ENCODE measurements around the gene GUCY1A2. TPM values are rescaled to one million over a fixed set of nuclear protein-coding genes. Genes with fewer than 3 reads are reported as not detected.

GUCY1A2 gene
- total RNA-seq, 1 experiment from 2014 or later, result not detected

DNA sequence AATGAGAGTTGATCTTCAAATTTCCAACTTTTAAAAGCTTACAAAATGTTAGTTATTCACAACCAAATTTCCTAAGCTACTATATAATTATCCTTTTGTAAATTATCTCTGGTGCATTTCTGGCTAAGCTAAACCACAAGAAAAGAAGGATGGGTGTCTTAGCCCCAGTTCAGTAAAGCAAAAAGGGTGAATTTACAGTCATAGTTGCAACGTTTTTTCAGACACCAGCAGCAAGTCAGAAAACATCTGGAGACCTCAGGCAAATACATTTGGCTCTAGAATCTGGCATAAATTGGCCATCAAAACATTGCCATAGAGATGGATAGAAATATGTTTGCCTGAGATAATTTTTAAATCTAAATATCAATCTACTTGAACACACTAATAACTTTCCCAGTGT is 257.0 kb downstream of the GUCY1A2 start:
- Mint-ChIP-seq H3K4me3 (ENCODE audit: unreplicated experiment) (no peak overlapping the region), H3K27ac (ENCODE audit: unreplicated experiment) (no peak overlapping the region), H3K27me3 (ENCODE audit: insufficient read depth, unreplicated experiment) (no peaks in the 10 kb centered on the region), H3K36me3 (ENCODE audit: insufficient read depth, unreplicated experiment) (no peaks in the 10 kb centered on the region), H3K4me1 (ENCODE audit: low read depth, unreplicated experiment) (peaks cover 7% of the 10 kb centered on the region), H3K9me3 (ENCODE audit: unreplicated experiment) (peaks cover 12% of the 10 kb centered on the region)
- Histone ChIP-seq H3K4me1 (peaks cover 3% of the 10 kb centered on the region; the same call in 1 of the 2 replicates), H3K9me3 (peaks cover 5% of the 10 kb centered on the region; the same call in 1 of the 2 replicates), H3K36me3 (ENCODE audit: control insufficient read depth, insufficient read depth, low read length) (no peaks in the 10 kb centered on the region), H3K4me3 (ENCODE audit: low read depth, low read length) (no peak overlapping the region), H3K27me3 (replicated peaks; ENCODE audit: control insufficient read depth, insufficient read depth, low read length) (no peaks in the 10 kb centered on the region)
- intact Hi-C loops (cut with micrococcal nuclease; ENCODE audit: unreplicated experiment), result no loop called here
- TF ChIP-seq, protein P1, sequence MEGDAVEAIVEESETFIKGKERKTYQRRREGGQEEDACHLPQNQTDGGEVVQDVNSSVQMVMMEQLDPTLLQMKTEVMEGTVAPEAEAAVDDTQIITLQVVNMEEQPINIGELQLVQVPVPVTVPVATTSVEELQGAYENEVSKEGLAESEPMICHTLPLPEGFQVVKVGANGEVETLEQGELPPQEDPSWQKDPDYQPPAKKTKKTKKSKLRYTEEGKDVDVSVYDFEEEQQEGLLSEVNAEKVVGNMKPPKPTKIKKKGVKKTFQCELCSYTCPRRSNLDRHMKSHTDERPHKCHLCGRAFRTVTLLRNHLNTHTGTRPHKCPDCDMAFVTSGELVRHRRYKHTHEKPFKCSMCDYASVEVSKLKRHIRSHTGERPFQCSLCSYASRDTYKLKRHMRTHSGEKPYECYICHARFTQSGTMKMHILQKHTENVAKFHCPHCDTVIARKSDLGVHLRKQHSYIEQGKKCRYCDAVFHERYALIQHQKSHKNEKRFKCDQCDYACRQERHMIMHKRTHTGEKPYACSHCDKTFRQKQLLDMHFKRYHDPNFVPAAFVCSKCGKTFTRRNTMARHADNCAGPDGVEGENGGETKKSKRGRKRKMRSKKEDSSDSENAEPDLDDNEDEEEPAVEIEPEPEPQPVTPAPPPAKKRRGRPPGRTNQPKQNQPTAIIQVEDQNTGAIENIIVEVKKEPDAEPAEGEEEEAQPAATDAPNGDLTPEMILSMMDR (IDR thresholded peaks at IDR 0.05; ENCODE audit: insufficient read depth in 1 of 2, low read depth in 1 of 2, low read length in 1 of 2, severe bottlenecking in 1 of 2, unreplicated experiment in 1 of 2), result no peak
- DNase-seq, result no peak
- CTCF ChIA-PET, result no interaction called here
- POLR2A ChIA-PET, result no interaction called here
- BruUV-seq (replicated peaks), result no TSS peak

DNA sequence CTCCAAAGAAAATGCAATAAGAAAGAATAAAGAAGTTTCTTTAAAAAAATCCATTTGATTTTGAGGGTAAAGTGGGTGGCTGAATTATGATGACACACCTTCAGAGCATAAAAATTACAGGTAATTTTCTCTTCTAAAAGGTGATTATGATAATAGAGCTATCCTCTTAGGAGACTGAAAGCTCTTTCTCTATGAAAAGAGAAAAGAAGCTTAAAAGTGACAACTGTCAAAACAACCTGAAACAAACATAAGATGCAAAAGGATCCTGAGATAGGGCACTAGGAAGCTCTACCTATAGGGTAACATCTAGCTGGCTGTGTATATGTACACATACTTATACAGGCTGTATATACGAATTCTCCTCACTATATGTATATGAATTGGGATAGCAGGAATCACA is 270.2 kb downstream of the GUCY1A2 start:
- TF ChIP-seq, protein P1 (IDR thresholded peaks at IDR 0.05; ENCODE audit: insufficient read depth in 1 of 2, low read depth in 1 of 2, low read length in 1 of 2, severe bottlenecking in 1 of 2, unreplicated experiment in 1 of 2), result no peak
- Mint-ChIP-seq H3K9me3 (ENCODE audit: unreplicated experiment) (no peaks in the 10 kb centered on the region), H3K36me3 (ENCODE audit: insufficient read depth, unreplicated experiment) (no peaks in the 10 kb centered on the region), H3K4me3 (ENCODE audit: unreplicated experiment) (no peak overlapping the region), H3K27me3 (ENCODE audit: insufficient read depth, unreplicated experiment) (no peaks in the 10 kb centered on the region), H3K4me1 (ENCODE audit: low read depth, unreplicated experiment) (no peaks in the 10 kb centered on the region), H3K27ac (ENCODE audit: unreplicated experiment) (no peak overlapping the region)
- H3K36me3 ChIP-seq (ENCODE audit: control insufficient read depth, insufficient read depth, low read length), result no peaks in the 10 kb centered on the region
- DNase-seq, result no peak
- H3K4me3 ChIP-seq (ENCODE audit: low read depth, low read length), result no peak overlapping the region
- no peaks in the 10 kb centered on the region for H3K27me3 ChIP-seq (replicated peaks; ENCODE audit: control insufficient read depth, insufficient read depth, low read length)
- CTCF ChIA-PET, result no interaction called here
- BruUV-seq (replicated peaks), result no TSS peak
- H3K9me3 ChIP-seq, result no peaks in the 10 kb centered on the region
- POLR2A ChIA-PET, result no interaction called here
- intact Hi-C loops (cut with micrococcal nuclease; ENCODE audit: unreplicated experiment), result no loop called here
- no peaks in the 10 kb centered on the region; the same call in 1 of the 2 replicates for H3K4me1 ChIP-seq

DNA sequence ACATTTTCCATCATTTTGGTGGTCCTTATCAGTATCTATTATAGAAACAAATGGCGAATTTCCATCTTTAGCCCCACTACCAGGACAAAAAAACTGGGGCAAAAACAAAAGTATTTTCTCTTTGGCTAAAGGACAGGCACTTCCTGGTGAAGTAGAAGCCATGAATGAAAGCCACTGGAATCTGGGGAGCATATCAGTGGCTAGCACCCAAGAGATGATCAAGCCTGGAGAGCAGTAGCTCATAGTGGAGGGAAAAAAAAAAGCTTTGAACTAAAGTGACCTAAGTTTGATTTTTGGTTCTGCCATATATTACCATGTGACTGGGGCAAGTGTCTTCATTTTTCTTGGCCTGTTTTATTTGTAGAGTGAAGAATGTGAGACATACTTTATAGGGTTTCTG is 272.3 kb downstream of the GUCY1A2 start:
- no peak overlapping the region for H3K4me3 ChIP-seq (ENCODE audit: low read depth, low read length)
- H3K4me1 ChIP-seq, result no peaks in the 10 kb centered on the region; the same call in 1 of the 2 replicates
- ChIA-PET CTCF (no interaction called here), POLR2A (no interaction called here)
- BruUV-seq (replicated peaks), result no TSS peak
- Mint-ChIP-seq H3K4me3 (ENCODE audit: unreplicated experiment) (no peak overlapping the region), H3K36me3 (ENCODE audit: insufficient read depth, unreplicated experiment) (no peaks in the 10 kb centered on the region), H3K27ac (ENCODE audit: unreplicated experiment) (no peak overlapping the region), H3K9me3 (ENCODE audit: unreplicated experiment) (no peaks in the 10 kb centered on the region), H3K4me1 (ENCODE audit: low read depth, unreplicated experiment) (no peaks in the 10 kb centered on the region), H3K27me3 (ENCODE audit: insufficient read depth, unreplicated experiment) (no peaks in the 10 kb centered on the region)
- no peaks in the 10 kb centered on the region for H3K9me3 ChIP-seq
- no peaks in the 10 kb centered on the region for H3K27me3 ChIP-seq (replicated peaks; ENCODE audit: control insufficient read depth, insufficient read depth, low read length)
- intact Hi-C loops (cut with micrococcal nuclease; ENCODE audit: unreplicated experiment), result no loop called here
- no peaks in the 10 kb centered on the region for H3K36me3 ChIP-seq (ENCODE audit: control insufficient read depth, insufficient read depth, low read length)
- DNase-seq, result no peak
- TF ChIP-seq, protein P1 (IDR thresholded peaks at IDR 0.05; ENCODE audit: insufficient read depth in 1 of 2, low read depth in 1 of 2, low read length in 1 of 2, severe bottlenecking in 1 of 2, unreplicated experiment in 1 of 2), result no peak
